HEK293T (cell line): ENCODE results near the gene P2RY13.

Experiments
- CTCF ChIA-PET: fragments of 350-600 bp; formaldehyde crosslinking; extraction: SDS; loops from one replicate; lab custom pipeline; 2021; ENCODE audit warnings: antibody characterized with exemption, inconsistent platforms; lab: Yijun Ruan, JAX
- POLR2A ChIA-PET: fragments of 350-600 bp; formaldehyde crosslinking; extraction: SDS; loops from one replicate; lab custom pipeline; 2020; ENCODE audit warnings: antibody characterized with exemption, inconsistent platforms; lab: Yijun Ruan, JAX
- DNase-seq: peaks from one replicate; pipeline ENCODE4 v3.0.0; 2012; ENCODE audit warnings: mixed read lengths; ENCODE audit errors: extremely low spot score
- ARNT ChIP-seq: fragments of 450-650 bp; IDR thresholded peaks from 2 replicates; pipeline ENCODE4 v1.6.1; 2017; ENCODE audit warnings: mild to moderate bottlenecking
- BHLHE40 ChIP-seq: fragments of 450-650 bp; IDR thresholded peaks from 2 replicates; pipeline ENCODE4 v1.6.1; 2016; ENCODE audit warnings: mild to moderate bottlenecking, moderate library complexity, borderline replicate concordance
- CTBP1 ChIP-seq: fragments of 450-650 bp; IDR thresholded peaks from 2 replicates; pipeline ENCODE4 v1.6.1; 2016; ENCODE audit warnings: borderline replicate concordance
- ELF4 ChIP-seq: fragments of 450-650 bp; IDR thresholded peaks from 2 replicates; pipeline ENCODE4 v1.6.1; 2017; ENCODE audit warnings: antibody characterized with exemption
- FOXA1 ChIP-seq: fragments of 450-650 bp; IDR thresholded peaks from 2 replicates; pipeline ENCODE4 v1.6.1; 2016; ENCODE audit warnings: mild to moderate bottlenecking
- FOXK2 ChIP-seq: fragments of 450-650 bp; IDR thresholded peaks from 2 replicates; pipeline ENCODE4 v1.6.1; 2016; ENCODE audit warnings: mild to moderate bottlenecking
- FOXM1 ChIP-seq: fragments of 450-650 bp; IDR thresholded peaks from 2 replicates; pipeline ENCODE4 v1.6.1; 2017; ENCODE audit warnings: mild to moderate bottlenecking, borderline replicate concordance
- HDGF ChIP-seq: fragments of 450-650 bp; IDR thresholded peaks from 2 replicates; pipeline ENCODE4 v1.6.1; 2017; ENCODE audit warnings: antibody characterized with exemption, borderline replicate concordance
- L3MBTL2 ChIP-seq: fragments of 450-650 bp; conservative IDR thresholded peaks from 2 replicates; pipeline ENCODE4 v1.6.1; 2016; ENCODE audit warnings: mild to moderate bottlenecking
- LEF1 ChIP-seq: fragments of 450-650 bp; IDR thresholded peaks from 2 replicates; pipeline ENCODE4 v1.6.1; 2017; ENCODE audit warnings: mild to moderate bottlenecking, borderline replicate concordance
- NFRKB ChIP-seq: fragments of 450-650 bp; IDR thresholded peaks from 2 replicates; pipeline ENCODE4 v1.6.1; 2016; ENCODE audit warnings: mild to moderate bottlenecking, moderate library complexity
- SP1 ChIP-seq: fragments of 450-650 bp; IDR thresholded peaks from 2 replicates; pipeline ENCODE4 v1.6.1; 2017
- SUZ12 ChIP-seq: fragments of 450-650 bp; IDR thresholded peaks from 2 replicates; pipeline ENCODE4 v1.6.1; 2016; ENCODE audit warnings: mild to moderate bottlenecking
- TARDBP ChIP-seq: fragments of 450-650 bp; IDR thresholded peaks from 2 replicates; pipeline ENCODE4 v1.6.1; 2016
- ZNF384 ChIP-seq: fragments of 450-650 bp; IDR thresholded peaks from 2 replicates; pipeline ENCODE4 v1.6.1; 2016
- TF ChIP-seq, protein P1 (sequence below): fragments of 450-650 bp; IDR thresholded peaks from 2 replicates; pipeline ENCODE4 v1.6.1; 2016

The P2RY13 gene

DNA sequence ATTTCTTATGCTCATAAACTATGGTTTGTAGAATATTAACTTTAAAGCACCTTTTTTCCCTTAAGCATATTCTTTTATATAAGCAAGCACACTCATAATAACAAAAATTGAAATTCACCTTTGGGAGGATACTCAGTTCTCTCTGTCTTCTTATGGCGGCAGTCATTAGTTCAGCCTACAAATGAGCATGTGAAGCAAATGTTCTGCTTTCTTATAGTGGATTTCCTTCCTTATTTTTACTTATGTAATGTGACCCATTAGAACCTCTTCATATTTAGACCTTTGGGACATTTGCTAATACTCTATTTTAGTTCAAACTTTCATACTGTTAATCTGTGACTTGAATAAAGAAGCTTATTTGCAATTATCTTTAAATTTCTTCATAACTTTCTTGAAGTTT, at the start of gene P2RY13:
Gene P2RY13, minus strand, starts transcription at position 187 of the 400 bp plus-strand sequence. Its CDS starts 21 bp downstream, at position 166.
- TF ChIP-seq BHLHE40 (no peak), L3MBTL2 (no peak), FOXM1 (no peak), HDGF (no peak), NFRKB (no peak), ARNT (no peak), FOXA1 (no peak), SUZ12 (no peak), TARDBP (no peak), SP1 (no peak), FOXK2 (no peak), ZNF384 (no peak), CTBP1 (no peak), LEF1 (no peak), ELF4 (no peak)
- TF ChIP-seq, protein P1, sequence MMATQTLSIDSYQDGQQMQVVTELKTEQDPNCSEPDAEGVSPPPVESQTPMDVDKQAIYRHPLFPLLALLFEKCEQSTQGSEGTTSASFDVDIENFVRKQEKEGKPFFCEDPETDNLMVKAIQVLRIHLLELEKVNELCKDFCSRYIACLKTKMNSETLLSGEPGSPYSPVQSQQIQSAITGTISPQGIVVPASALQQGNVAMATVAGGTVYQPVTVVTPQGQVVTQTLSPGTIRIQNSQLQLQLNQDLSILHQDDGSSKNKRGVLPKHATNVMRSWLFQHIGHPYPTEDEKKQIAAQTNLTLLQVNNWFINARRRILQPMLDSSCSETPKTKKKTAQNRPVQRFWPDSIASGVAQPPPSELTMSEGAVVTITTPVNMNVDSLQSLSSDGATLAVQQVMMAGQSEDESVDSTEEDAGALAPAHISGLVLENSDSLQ: no peak
- CTCF ChIA-PET: no interaction called here
- no peak for DNase-seq
- POLR2A ChIA-PET: no interaction called here

DNA sequence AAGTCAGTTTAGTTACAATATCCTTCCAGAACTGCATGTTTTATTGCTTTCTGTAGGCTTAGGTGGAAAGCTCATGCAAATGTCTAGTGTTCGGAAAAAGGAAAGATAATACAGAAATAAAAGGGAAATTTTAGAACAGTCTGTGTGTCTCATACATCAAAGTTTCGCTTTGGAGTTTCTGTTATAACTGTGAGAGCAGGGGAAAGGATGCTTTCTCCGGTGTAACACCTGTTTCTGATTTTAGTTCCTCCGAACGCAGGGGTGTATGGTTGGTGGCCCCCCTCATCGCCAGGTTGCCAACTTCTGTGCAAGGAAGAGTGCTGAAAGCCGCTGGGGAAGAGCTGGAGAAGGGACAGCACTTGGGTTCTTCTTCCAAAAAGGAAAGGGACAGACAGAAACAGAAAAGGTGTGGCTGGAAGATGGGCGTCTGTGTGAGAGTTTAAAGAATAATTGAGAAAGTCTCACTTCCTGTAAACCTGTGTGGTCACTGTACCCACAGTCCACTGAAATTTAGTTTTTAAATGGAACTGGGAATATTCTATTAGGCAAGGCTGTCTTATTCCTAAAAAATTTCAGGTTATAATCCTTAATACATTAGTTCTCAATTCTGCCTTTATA, 48.5 kb upstream of the P2RY13 start:
- no peak for DNase-seq
- no peak for TF ChIP-seq HDGF
- no peak for TF ChIP-seq SP1
- no peak for TF ChIP-seq NFRKB
- no peak for TF ChIP-seq SUZ12
- TF ChIP-seq L3MBTL2: no peak
- no peak for TF ChIP-seq FOXA1
- TF ChIP-seq ARNT: no peak
- TF ChIP-seq LEF1: no peak
- TF ChIP-seq TARDBP: no peak
- TF ChIP-seq, protein P1: no peak
- no peak for TF ChIP-seq ZNF384
- no peak for TF ChIP-seq BHLHE40
- no peak for TF ChIP-seq FOXM1
- CTCF ChIA-PET: interaction anchor here (1.1 kb wide), 1 partner anchor 14 kb away, joined by 4 read pairs; no protein-coding TSS in a partner anchor
- POLR2A ChIA-PET: no interaction called here

DNA sequence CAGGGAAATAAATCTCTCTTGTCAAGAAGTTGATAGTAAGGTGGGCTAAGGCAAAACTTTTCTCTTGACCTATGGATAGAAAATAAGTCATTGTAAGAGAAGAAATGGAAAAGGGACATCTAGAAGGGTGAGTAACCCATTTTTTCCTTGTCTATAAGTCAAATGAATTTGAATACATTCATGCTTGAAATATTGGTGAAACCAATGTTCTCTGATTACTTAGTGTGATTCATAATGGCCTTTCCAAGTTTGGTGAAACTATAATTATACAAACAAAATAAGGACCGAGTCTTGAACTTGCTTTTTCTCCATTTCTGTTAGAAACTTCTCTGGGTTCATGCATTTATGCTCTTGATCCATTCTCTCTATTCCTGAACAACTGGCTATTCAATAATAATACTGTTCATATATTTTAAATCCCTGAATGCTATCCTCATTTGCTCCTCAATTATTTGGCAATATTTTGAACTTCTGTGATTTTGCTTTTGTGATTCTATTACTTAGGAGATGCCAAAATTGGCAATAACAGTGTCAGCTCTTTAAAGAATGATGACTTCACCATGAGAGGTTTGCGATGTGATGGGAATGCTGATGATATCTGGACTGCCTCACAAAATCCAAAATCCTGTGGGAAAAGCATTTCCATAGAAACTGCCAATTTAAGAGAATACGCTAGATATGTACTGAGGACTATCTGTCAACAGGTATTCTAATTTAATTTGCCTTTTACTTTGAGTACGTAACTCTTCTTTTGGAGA, 42.9 kb upstream of the P2RY13 start:
- DNase-seq: no peak
- ChIA-PET POLR2A (no interaction called here), CTCF (no interaction called here)
- TF ChIP-seq, protein P1: no peak
- TF ChIP-seq L3MBTL2: no peak
- no peak for TF ChIP-seq FOXA1
- no peak for TF ChIP-seq NFRKB
- TF ChIP-seq TARDBP: no peak
- TF ChIP-seq LEF1: no peak
- no peak for TF ChIP-seq FOXM1
- TF ChIP-seq CTBP1: no peak
- no peak for TF ChIP-seq ARNT
- no peak for TF ChIP-seq HDGF

DNA sequence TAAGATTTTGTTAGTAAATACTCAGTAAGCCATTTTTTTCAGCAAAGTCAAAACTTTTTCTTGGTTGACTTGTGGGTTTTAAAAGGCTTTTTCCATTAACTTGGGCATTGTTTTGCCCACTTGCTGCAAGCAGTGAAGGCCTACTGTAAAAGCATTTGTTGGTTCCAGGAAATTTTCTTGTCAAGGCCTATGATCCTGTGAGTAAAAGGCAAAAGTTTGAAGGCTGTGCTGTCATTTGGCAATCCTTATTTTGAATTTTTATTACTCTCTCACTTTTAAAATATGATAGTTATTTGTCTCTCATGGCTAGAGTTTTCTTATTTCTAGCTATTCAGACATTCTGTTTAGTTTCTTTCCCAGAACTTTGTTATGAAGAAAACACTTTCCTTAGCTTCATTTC, 42.2 kb upstream of the P2RY13 start:
- POLR2A ChIA-PET: no interaction called here
- CTCF ChIA-PET: no interaction called here
- TF ChIP-seq BHLHE40 (no peak), TARDBP (no peak), CTBP1 (no peak), ELF4 (no peak), ARNT (no peak), FOXM1 (no peak), SP1 (no peak), NFRKB (no peak), FOXA1 (no peak), HDGF (no peak), FOXK2 (no peak), LEF1 (no peak), ZNF384 (no peak)
- no peak for DNase-seq

DNA sequence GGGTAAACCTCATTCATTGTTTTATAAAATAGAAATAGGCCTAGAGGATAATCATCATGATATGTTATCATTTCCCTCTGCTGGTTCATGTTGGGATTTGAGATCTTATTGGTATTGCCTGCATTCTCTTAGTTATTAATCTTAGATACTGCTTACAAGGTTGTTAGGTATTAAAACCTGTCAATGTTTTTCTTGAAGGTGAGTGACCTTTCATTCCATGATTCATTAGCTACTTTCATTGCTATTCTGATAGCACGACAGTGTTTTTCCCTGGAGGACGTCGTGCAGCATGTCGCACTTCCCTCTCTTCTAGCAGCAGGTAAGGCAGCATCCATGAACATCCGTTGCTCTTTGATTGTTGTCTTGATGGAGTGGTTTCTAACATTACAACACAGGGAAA, 38.1 kb upstream of the P2RY13 start:
- CTCF ChIA-PET: no interaction called here
- POLR2A ChIA-PET: no interaction called here
- no peak for TF ChIP-seq BHLHE40
- no peak for TF ChIP-seq ZNF384
- TF ChIP-seq ARNT: no peak
- TF ChIP-seq LEF1: no peak
- no peak for TF ChIP-seq NFRKB
- TF ChIP-seq SP1: no peak
- no peak for TF ChIP-seq SUZ12
- no peak for DNase-seq

DNA sequence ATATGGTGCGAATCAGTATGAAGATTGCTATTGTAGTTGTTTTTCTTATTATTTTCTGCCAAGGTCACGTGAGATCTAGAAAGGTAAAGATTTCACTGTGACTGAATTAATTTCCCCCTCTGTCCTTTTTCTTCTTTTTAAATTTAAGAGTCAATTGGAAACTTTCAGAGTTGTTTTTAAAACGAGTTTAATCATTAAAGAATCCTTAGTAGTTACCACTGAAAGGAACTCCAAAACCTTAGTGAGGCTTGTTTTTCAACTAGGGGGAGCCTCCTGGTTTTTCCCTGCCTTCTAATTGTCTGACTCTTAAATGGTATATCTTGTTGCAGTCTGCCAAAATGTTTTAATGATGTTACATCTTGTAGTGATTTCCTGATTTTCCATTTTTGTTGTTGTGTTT, 37.6 kb upstream of the P2RY13 start:
- no peak for DNase-seq
- ChIA-PET POLR2A (no interaction called here), CTCF (no interaction called here)
- TF ChIP-seq ZNF384 (no peak), CTBP1 (no peak), ELF4 (no peak), ARNT (no peak), SP1 (no peak), BHLHE40 (no peak), TARDBP (no peak), FOXA1 (no peak), FOXK2 (no peak), LEF1 (no peak), SUZ12 (no peak), L3MBTL2 (no peak)
- TF ChIP-seq, protein P1: no peak
